Measurements from ENCODE around the gene PKIG.

PKIG gene

GRCh38 chr20:44644230-44644617 is 61.8 kb downstream of the PKIG start:
- Mint-ChIP-seq H3K4me3 (peak overlapping the region in 1 of 3 experiments; percentile 33), H3K27ac (peak overlapping the region in 2 of 3 experiments; percentile 62 to 74)

GRCh38 chr20:44644667-44645131 is 62.3 kb downstream of the PKIG start:
- Mint-ChIP-seq H3K9me3 (no peaks in the 10 kb centered on the region), H3K36me3 (ENCODE audit: low read depth) (no peaks in the 10 kb centered on the region), H3K4me1 (peaks cover 46% of the 10 kb centered on the region), H3K27me3 (ENCODE audit: low read depth) (no peaks in the 10 kb centered on the region), H3K27ac (no peak overlapping the region), H3K4me3 (no peak overlapping the region)
- no peak for TF ChIP-seq CTCF (IDR thresholded peaks at IDR 0.05; ENCODE audit: unreplicated experiment in 3 of 3)

More at GRCh38 chr20:44644230-44644617, 61.8 kb downstream of the PKIG start:
- Mint-ChIP-seq H3K9me3 (no peaks in the 10 kb centered on the region), H3K36me3 (ENCODE audit: low read depth) (no peaks in the 10 kb centered on the region), H3K4me1 (peaks cover 43% of the 10 kb centered on the region), H3K27me3 (ENCODE audit: low read depth) (no peaks in the 10 kb centered on the region)
- TF ChIP-seq CTCF (IDR thresholded peaks at IDR 0.05; ENCODE audit: unreplicated experiment in 3 of 3), result no peak

- Mint-ChIP-seq H3K27me3 (ENCODE audit: low read depth) (no peaks in the 10 kb centered on the region), H3K27ac (peak overlapping the region; percentile 76 to 93 (median 92)), H3K9me3 (no peaks in the 10 kb centered on the region), H3K36me3 (ENCODE audit: low read depth) (no peaks in the 10 kb centered on the region), H3K4me1 (peaks cover 44% of the 10 kb centered on the region), H3K4me3 (peak overlapping the region in 2 of 3 experiments; percentile 3 to 14)
- TF ChIP-seq CTCF (IDR thresholded peaks at IDR 0.05; ENCODE audit: unreplicated experiment in 3 of 3), result no peak
Measured at GRCh38 chr20:44646023-44646640, 63.8 kb downstream of the PKIG start.

GRCh38 chr20:44646641-44647274 is 64.4 kb downstream of the PKIG start:
- Mint-ChIP-seq H3K4me1 (peaks cover 40% of the 10 kb centered on the region), H3K27ac (peak overlapping the region; percentile 46 to 76 (median 51)), H3K9me3 (no peaks in the 10 kb centered on the region), H3K36me3 (ENCODE audit: low read depth) (no peaks in the 10 kb centered on the region), H3K27me3 (ENCODE audit: low read depth) (peaks cover under 1% of the 10 kb centered on the region), H3K4me3 (no peak overlapping the region)
- no peak for TF ChIP-seq CTCF (IDR thresholded peaks at IDR 0.05; ENCODE audit: unreplicated experiment in 3 of 3)

GRCh38 chr20:44648068-44648467 is 65.7 kb downstream of the PKIG start:
- Mint-ChIP-seq H3K27ac (no peak overlapping the region), H3K4me3 (no peak overlapping the region), H3K27me3 (ENCODE audit: low read depth) (peaks cover 10% of the 10 kb centered on the region), H3K4me1 (peaks cover 34% of the 10 kb centered on the region), H3K36me3 (ENCODE audit: low read depth) (no peaks in the 10 kb centered on the region), H3K9me3 (peaks cover 3% of the 10 kb centered on the region)
- TF ChIP-seq CTCF (IDR thresholded peaks at IDR 0.05; ENCODE audit: unreplicated experiment in 3 of 3), result no peak
